Right ventricle myocardium superior (tissue), 1 donor: ENCODE data around the gene EIF4G3. TPM values are rescaled to one million over a fixed set of nuclear protein-coding genes. Genes with fewer than 3 reads are reported as not detected.
"Not testable (repeated sequence)": the region's sequence is repeated elsewhere in the genome, so short reads cannot be mapped to it uniquely, and the experiment has no call there.

ENCODE experiments used
- ATAC-seq: fragments of 200-7000 bp; cut with Tn5 transposase; one replicate; pipeline ENCODE4 v1.9.1; 2020; ENCODE audit warnings: mild to moderate bottlenecking; ENCODE audit not compliant: poor library complexity
- DNase-seq: peaks from one replicate; pipeline ENCODE4 v3.0.0-alpha.2; 2020
- intact Hi-C: fragments of 100-400 bp; cut with DNase I; formaldehyde crosslinking; loops from one replicate; pipeline ENCODE4 v1.11.2; 2022
- total RNA-seq: library from RNA; stranded (reverse); fragmentation: NEBNext Ultra II Directional; extraction: Animal tissue kit (Norgen Biotek cat#: 25700); gene quantifications from one replicate; pipeline ENCODE4 v1.2.1, GENCODE V29; 2021
- donor health status: DM: no; HTN: yes; CAD: no; lungs with severe emphysema.

Gene EIF4G3
- total RNA-seq, 1 donor from 2014 or later: 24.7 TPM

- DNase-seq: no peak
- intact Hi-C loops: loop anchor here (5.0 kb wide), 1 partner anchor 203 kb away; no protein-coding TSS in a partner anchor
- no peak for ATAC-seq
Measured at GRCh38 chr1:21189906-21190500, 13.3 kb upstream of the EIF4G3 start.

GRCh38 chr1:21189421-21189820 is 12.7 kb upstream of the EIF4G3 start:
- ATAC-seq: no peak
- DNase-seq: no peak
- intact Hi-C loops: no loop called here

- no peak for ATAC-seq
- intact Hi-C loops: no loop called here
- DNase-seq: no peak
Measured at GRCh38 chr1:21188235-21188634, 11.5 kb upstream of the EIF4G3 start.

- no peak for DNase-seq
- intact Hi-C loops: no loop called here
- no peak for ATAC-seq
Measured at GRCh38 chr1:21185221-21185731, 8.6 kb upstream of the EIF4G3 start.

GRCh38 chr1:21184276-21184675 is 7.6 kb upstream of the EIF4G3 start:
- ATAC-seq: peak; percentile 59

GRCh38 chr1:21182181-21182731 is 5.6 kb upstream of the EIF4G3 start:
- intact Hi-C loops: no loop called here
- ATAC-seq: no peak
- DNase-seq: no peak

More at GRCh38 chr1:21184276-21184675, 7.6 kb upstream of the EIF4G3 start:
- intact Hi-C loops: no loop called here
- DNase-seq: no peak

- ATAC-seq, intact Hi-C loops, DNase-seq: not testable (repeated sequence)
Measured at GRCh38 chr1:21178271-21178670, 1.6 kb upstream of the EIF4G3 start.

GRCh38 chr1:21175670-21176581 is 771 bp downstream of the EIF4G3 start:
- DNase-seq (peak; percentile 57), ATAC-seq (no peak)
- intact Hi-C loops: no loop called here

GRCh38 chr1:21175324-21175669 is 1.4 kb downstream of the EIF4G3 start:
- DNase-seq: peak; percentile 66
- ATAC-seq: no peak

GRCh38 chr1:21174654-21175323 is 1.9 kb downstream of the EIF4G3 start:
- ATAC-seq: no peak
- no peak for DNase-seq
- intact Hi-C loops: no loop called here

More at GRCh38 chr1:21175324-21175669, 1.4 kb downstream of the EIF4G3 start:
- intact Hi-C loops: no loop called here

- intact Hi-C loops: no loop called here
- no peak for ATAC-seq
- DNase-seq: no peak
Measured at GRCh38 chr1:21174230-21174629, 2.5 kb downstream of the EIF4G3 start.

- DNase-seq, intact Hi-C loops, ATAC-seq: not testable (repeated sequence)
Measured at GRCh38 chr1:21173096-21173495, 3.6 kb downstream of the EIF4G3 start.

- intact Hi-C loops: not testable (repeated sequence)
Measured at GRCh38 chr1:21170837-21171236, 5.9 kb downstream of the EIF4G3 start.

GRCh38 chr1:21168444-21168843 is 8.3 kb downstream of the EIF4G3 start:
- no peak for ATAC-seq
- no peak for DNase-seq
- intact Hi-C loops: no loop called here

More at GRCh38 chr1:21170837-21171236, 5.9 kb downstream of the EIF4G3 start:
- ATAC-seq: peak; percentile 6
- not testable (repeated sequence) for DNase-seq

- DNase-seq (no peak), ATAC-seq (no peak)
- intact Hi-C loops: no loop called here
Measured at GRCh38 chr1:21165646-21166045, 11.1 kb downstream of the EIF4G3 start.

GRCh38 chr1:21165076-21165475 is 11.6 kb downstream of the EIF4G3 start:
- intact Hi-C loops: no loop called here
- no peak for ATAC-seq
- no peak for DNase-seq

- intact Hi-C loops: no loop called here
- DNase-seq: no peak
- ATAC-seq: no peak
Measured at GRCh38 chr1:21164266-21164665, 12.4 kb downstream of the EIF4G3 start.

GRCh38 chr1:21162740-21163464 is 13.8 kb downstream of the EIF4G3 start:
- ATAC-seq: no peak
- intact Hi-C loops: no loop called here
- no peak for DNase-seq
